Mammary epithelial cell (primary cell): Measurements from ENCODE around the gene SNAI1.

Experiments
- CTCF ChIP-seq, 2 donors: IDR thresholded peaks in 1 of 2; conservative IDR thresholded peaks in 1 of 2; 2 replicates each; pipeline ENCODE4 v1.5.1; 2011 to 2012; ENCODE audit warnings: inconsistent platforms in 2 of 2, low read length in 2 of 2, mild to moderate bottlenecking in 2 of 2, control low read depth in 1 of 2, low read depth in 1 of 2; ENCODE audit not compliant: insufficient read depth in 1 of 2; ENCODE audit errors: extremely low read depth in 1 of 2
- EZH2 ChIP-seq: IDR thresholded peaks from 2 replicates; pipeline ENCODE4 v1.6.1; 2012; ENCODE audit warnings: low read length, inconsistent platforms, borderline replicate concordance

GRCh38 chr20:49948809-49949507, 33.8 kb upstream of the SNAI1 start:
- TF ChIP-seq CTCF (conservative IDR thresholded peaks at IDR 0.05 in 1 of 2, IDR thresholded peaks at IDR 0.05 in 1 of 2; ENCODE audit: extremely low read depth in 1 of 2, insufficient read depth in 1 of 2, low read depth in 1 of 2, low read length in 2 of 2) (no peak), EZH2 (no peak)
